Adrenal gland (tissue), 5 donors: ENCODE results near the gene ARF1.

Source experiments
- CTCF ChIP-seq, 6 experiments: fragments of 450-650 bp in 4 of 6; fragments of 200-600 bp in 2 of 6; sonication (generic) in 1 of 6; IDR thresholded peaks; 1 replicate in 5 of 6; 2 replicates in 1 of 6; pipeline versions ENCODE4 v1.5.1 to v1.8.0; 2016 to 2021; ENCODE audit warnings: antibody characterized with exemption in 6 of 6, mild to moderate bottlenecking in 2 of 6, moderate library complexity in 1 of 6
- POLR2A ChIP-seq, 2 donors: fragments of 450-650 bp; IDR thresholded peaks; one replicate each; pipeline ENCODE4 v1.6.1; 2017; ENCODE audit warnings: antibody characterized with exemption in 2 of 2, mild to moderate bottlenecking in 2 of 2, moderate library complexity in 1 of 2
- donor health status: DM: no; HTN: no; CAD: no.

- TF ChIP-seq POLR2A (IDR thresholded peaks at IDR 0.05) (no peak), CTCF (IDR thresholded peaks at IDR 0.05) (no peak)
Observed at GRCh38 chr1:228062085-228062791, 20.3 kb upstream of the ARF1 start.
